Measurements from ENCODE around the gene GET4. TPM values are rescaled to one million over a fixed set of nuclear protein-coding genes. Genes with fewer than 3 reads are reported as not detected.

The GET4 gene
- total and polyA plus RNA-seq, 10 of the 15 experiments (the other 5 are each of a cell fraction or from before 2014, with no cell fraction given) = 0.66 to 73.8 (median 34.0) TPM

DNA sequence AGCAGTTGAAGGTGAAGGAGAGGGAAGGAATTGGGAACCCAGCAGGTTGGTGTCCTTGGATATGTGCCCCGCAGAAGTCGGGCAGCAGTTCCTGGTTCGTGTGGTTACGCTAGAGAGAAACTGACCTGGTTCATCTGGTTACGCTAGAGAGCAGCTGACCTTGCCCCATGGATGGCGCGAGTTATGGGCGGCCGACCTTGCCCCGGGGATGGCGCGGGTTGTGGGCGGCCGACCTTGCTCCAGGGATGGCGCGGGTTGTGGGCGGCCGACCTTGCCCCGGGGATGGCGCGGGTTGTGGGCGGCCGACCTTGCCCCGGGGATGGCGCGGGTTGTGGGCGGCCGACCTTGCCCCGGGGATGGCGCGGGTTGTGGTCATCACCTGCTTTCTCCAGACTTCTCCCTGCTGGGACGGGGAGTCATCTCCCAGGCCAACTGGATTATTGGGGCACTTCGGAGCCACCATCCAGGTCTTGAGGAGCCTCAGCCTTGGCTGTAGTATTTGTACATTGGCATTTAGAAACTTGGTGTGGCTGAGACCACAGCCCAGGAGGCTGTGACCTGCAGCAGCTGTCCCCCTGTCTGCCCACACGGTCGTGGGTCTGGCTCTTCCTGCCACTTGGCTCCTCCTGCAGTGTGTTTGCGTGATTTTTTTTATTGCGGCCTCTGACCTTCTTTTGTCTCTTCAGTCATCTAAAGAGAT lies 6.1 kb downstream of the GET4 start:
- Histone ChIP-seq H3K4me2 (ENCODE audit: control insufficient read depth, insufficient read depth) (no peak overlapping the region), H4K20me1 (ENCODE audit: control insufficient read depth, insufficient read depth) (peaks cover 3% of the 10 kb centered on the region; the same call in 1 of the 2 replicates), H3K36me3 (ENCODE audit: control insufficient read depth in 2 of 2, insufficient read depth in 2 of 2, low read length in 1 of 2) (peaks cover 0 to 12% of the 10 kb centered on the region in 2 experiments; a peak in 3 of 4 replicates), H3K27ac (ENCODE audit: control insufficient read depth, insufficient read depth) (no peak overlapping the region), H3K4me1 (ENCODE audit: control insufficient read depth, insufficient read depth, low read length) (no peaks in the 10 kb centered on the region), H3K79me2 (ENCODE audit: control insufficient read depth, insufficient read depth, low read length) (peaks cover 57% of the 10 kb centered on the region), H3K9ac (ENCODE audit: control insufficient read depth, insufficient read depth, low read length) (no peak overlapping the region), H3K27me3 (replicated peaks in 1 of 2; ENCODE audit: control insufficient read depth in 2 of 2, insufficient read depth in 2 of 2, low read length in 1 of 2) (no peaks in the 10 kb centered on the region), H3K4me3 (no peak overlapping the region), H3K9me3 (replicated peaks; ENCODE audit: control insufficient read depth, insufficient read depth, low read length) (no peaks in the 10 kb centered on the region; the same call in 2 of the 3 replicates), H2AFZ (ENCODE audit: control insufficient read depth, low read depth, low read length) (no peak overlapping the region)
- RAD21 ChIA-PET (ENCODE audit: unreplicated experiment) = no interaction called here
- DNase-seq (ENCODE audit: low read depth, low spot score) (no peak), FAIRE-seq (no peak), ATAC-seq (no peak)
- in situ Hi-C loops (cut with MboI) = no loop called here
- SMC1A ChIA-PET (ENCODE audit: uncharacterized antibody, unreplicated experiment) = no interaction called here
- BruUV-seq (replicated peaks) = TSS peak; percentile 7
- no peak for TF ChIP-seq SMARCA5 (IDR thresholded peaks at IDR 0.05)
- 94% methylated on average over 27 of the region's 37 CpGs for WGBS (ENCODE audit: insufficient coverage, insufficient replicate concordance, low lambda C conversion rate, missing lambda C conversion rate)
- intact Hi-C loops (cut with micrococcal nuclease; ENCODE audit: unreplicated experiment) = no loop called here
- CTCF ChIA-PET = interaction anchor here (1.3 kb wide), 1 partner anchor 9 kb away, joined by 3 read pairs; no protein-coding TSS in a partner anchor
- POLR2A ChIA-PET = no interaction called here

DNA sequence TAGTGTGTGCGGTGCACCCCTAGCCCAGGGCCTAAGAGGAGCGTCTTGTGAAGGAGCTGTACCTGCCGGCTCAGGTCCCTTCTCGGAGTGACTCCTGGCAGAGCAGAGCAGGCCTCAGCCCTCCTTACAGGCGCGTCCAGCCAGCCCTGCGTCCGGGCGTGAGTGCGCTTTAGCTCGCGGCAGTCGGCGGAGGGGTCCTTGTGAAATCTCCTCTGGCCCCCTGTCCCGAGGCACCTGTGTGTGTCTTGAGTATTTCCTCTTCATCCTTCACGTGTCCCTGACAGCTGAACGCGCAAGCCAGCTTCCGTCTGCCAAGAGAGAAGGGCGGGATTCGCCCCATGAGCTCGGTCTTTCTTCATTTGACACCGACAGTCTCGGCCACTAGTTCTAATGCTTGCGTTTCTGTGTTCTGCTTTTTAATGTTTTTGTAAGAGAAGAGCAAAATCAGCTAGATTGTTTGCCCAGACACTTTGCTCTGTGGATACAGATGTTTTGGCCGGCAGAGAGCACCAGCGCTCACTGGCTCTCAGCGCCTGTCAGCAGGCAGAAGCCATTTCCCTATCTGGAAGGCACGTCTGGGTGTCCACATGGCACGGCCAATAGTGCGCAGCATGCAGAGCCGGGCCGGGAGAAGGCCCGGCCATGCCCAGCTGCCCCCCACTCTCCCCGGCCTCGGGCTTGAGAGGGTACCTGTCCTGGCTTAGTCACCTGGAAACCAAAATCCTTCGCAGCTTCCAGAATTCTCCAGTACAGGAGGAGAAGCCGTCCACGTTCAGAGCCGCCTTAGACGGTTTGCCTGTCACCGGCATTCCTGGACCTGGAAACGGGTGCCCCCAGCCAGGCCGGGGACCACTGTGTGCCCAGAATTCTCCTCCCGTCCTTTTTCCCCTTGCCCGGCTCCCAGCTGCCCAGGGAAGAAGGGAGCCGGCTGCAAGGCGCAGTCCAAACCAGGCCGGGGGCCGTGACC lies 7.0 kb downstream of the GET4 start:
- BruUV-seq (replicated peaks) = no TSS peak
- no peaks in the 10 kb centered on the region; the same call in 2 of the 3 replicates for H3K9me3 ChIP-seq (replicated peaks; ENCODE audit: control insufficient read depth, insufficient read depth, low read length)
- 97% methylated on average over 48 of the region's 50 CpGs for WGBS (ENCODE audit: insufficient coverage, insufficient replicate concordance, low lambda C conversion rate, missing lambda C conversion rate)
- no peak overlapping the region for H3K9ac ChIP-seq (ENCODE audit: control insufficient read depth, insufficient read depth, low read length)
- in situ Hi-C loops (cut with MboI) = no loop called here
- FAIRE-seq = no peak
- DNase-seq (ENCODE audit: low read depth, low spot score) = no peak
- no peak overlapping the region for H3K4me3 ChIP-seq
- no peaks in the 10 kb centered on the region for H3K27me3 ChIP-seq (replicated peaks in 1 of 2; ENCODE audit: control insufficient read depth in 2 of 2, insufficient read depth in 2 of 2, low read length in 1 of 2)
- no peak for ATAC-seq
- H3K36me3 ChIP-seq (ENCODE audit: control insufficient read depth in 2 of 2, insufficient read depth in 2 of 2, low read length in 1 of 2) = peaks cover 0 to 19% of the 10 kb centered on the region in 2 experiments; a peak in 3 of 4 replicates
- H2AFZ ChIP-seq (ENCODE audit: control insufficient read depth, low read depth, low read length) = no peak overlapping the region
- ChIA-PET CTCF (no interaction called here), SMC1A (ENCODE audit: uncharacterized antibody, unreplicated experiment) (no interaction called here), RAD21 (ENCODE audit: unreplicated experiment) (no interaction called here), POLR2A (no interaction called here)
- no peaks in the 10 kb centered on the region for H3K4me1 ChIP-seq (ENCODE audit: control insufficient read depth, insufficient read depth, low read length)
- H4K20me1 ChIP-seq (ENCODE audit: control insufficient read depth, insufficient read depth) = peaks cover 3% of the 10 kb centered on the region; the same call in 1 of the 2 replicates
- intact Hi-C loops (cut with micrococcal nuclease; ENCODE audit: unreplicated experiment) = no loop called here
- no peak overlapping the region for H3K4me2 ChIP-seq (ENCODE audit: control insufficient read depth, insufficient read depth)
- H3K27ac ChIP-seq (ENCODE audit: control insufficient read depth, insufficient read depth) = no peak overlapping the region
- peaks cover 50% of the 10 kb centered on the region for H3K79me2 ChIP-seq (ENCODE audit: control insufficient read depth, insufficient read depth, low read length)
- TF ChIP-seq, protein P1, sequence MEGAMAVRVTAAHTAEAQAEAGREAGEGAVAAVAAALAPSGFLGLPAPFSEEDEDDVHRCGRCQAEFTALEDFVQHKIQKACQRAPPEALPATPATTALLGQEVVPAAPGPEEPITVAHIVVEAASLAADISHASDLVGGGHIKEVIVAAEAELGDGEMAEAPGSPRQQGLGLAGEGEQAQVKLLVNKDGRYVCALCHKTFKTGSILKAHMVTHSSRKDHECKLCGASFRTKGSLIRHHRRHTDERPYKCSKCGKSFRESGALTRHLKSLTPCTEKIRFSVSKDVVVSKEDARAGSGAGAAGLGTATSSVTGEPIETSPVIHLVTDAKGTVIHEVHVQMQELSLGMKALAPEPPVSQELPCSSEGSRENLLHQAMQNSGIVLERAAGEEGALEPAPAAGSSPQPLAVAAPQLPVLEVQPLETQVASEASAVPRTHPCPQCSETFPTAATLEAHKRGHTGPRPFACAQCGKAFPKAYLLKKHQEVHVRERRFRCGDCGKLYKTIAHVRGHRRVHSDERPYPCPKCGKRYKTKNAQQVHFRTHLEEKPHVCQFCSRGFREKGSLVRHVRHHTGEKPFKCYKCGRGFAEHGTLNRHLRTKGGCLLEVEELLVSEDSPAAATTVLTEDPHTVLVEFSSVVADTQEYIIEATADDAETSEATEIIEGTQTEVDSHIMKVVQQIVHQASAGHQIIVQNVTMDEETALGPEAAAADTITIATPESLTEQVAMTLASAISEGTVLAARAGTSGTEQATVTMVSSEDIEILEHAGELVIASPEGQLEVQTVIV (IDR thresholded peaks at IDR 0.05; ENCODE audit: borderline replicate concordance, partially characterized antibody) = no peak
- no peak for TF ChIP-seq CEBPB (IDR thresholded peaks at IDR 0.05; ENCODE audit: borderline replicate concordance in 1 of 2, low read depth in 2 of 2, low read length in 2 of 2)
- no peak for TF ChIP-seq CREB1 (IDR thresholded peaks at IDR 0.05; ENCODE audit: low read depth)
- TF ChIP-seq BCL11A (IDR thresholded peaks at IDR 0.05; ENCODE audit: low read depth, low read length) = no peak
- TF ChIP-seq SREBF1 (IDR thresholded peaks at IDR 0.05; ENCODE audit: low read length) = no peak
- TF ChIP-seq ZBED1 (IDR thresholded peaks at IDR 0.05; ENCODE audit: borderline replicate concordance) = no peak
- no peak for TF ChIP-seq RFX5 (IDR thresholded peaks at IDR 0.05; ENCODE audit: low read depth, low read length)
- no peak for TF ChIP-seq SRF (IDR thresholded peaks at IDR 0.05; ENCODE audit: low read depth in 2 of 2, low read length in 2 of 2)
